H1 (cell line): Measurements from ENCODE around the gene KCNIP2. TPM values are rescaled to one million over a fixed set of nuclear protein-coding genes. Genes with fewer than 3 reads are reported as not detected.

Source experiments
- BCL11A ChIP-seq, 2 experiments: IDR thresholded peaks; one replicate each; pipeline ENCODE4 v1.6.1; 2011; ENCODE audit warnings: low read depth in 2 of 2, low read length in 2 of 2, mild to moderate bottlenecking in 2 of 2
- BRCA1 ChIP-seq: IDR thresholded peaks from 2 replicates; pipeline ENCODE4 v1.6.1; 2012; ENCODE audit warnings: low read depth, low read length, improper control_type of control experiment
- CHD1 ChIP-seq: IDR thresholded peaks from 2 replicates; pipeline ENCODE4 v1.6.1; 2012; ENCODE audit warnings: low read depth, low read length, improper control_type of control experiment
- CTBP2 ChIP-seq: IDR thresholded peaks from 2 replicates; pipeline ENCODE4 v1.7.0; 2011; ENCODE audit warnings: borderline replicate concordance, mild to moderate bottlenecking, moderate library complexity, mixed read lengths, low read length; ENCODE audit not compliant: insufficient read depth, insufficient read length
- CTCF ChIP-seq, 3 experiments: IDR thresholded peaks; 1 replicate in 2 of 3; 2 replicates in 1 of 3; pipeline versions ENCODE4 v1.5.1 to v1.6.1; 2011; ENCODE audit warnings: low read length in 3 of 3, mild to moderate bottlenecking in 3 of 3, inconsistent platforms in 2 of 3, low read depth in 1 of 3, moderate library complexity in 1 of 3; ENCODE audit not compliant: insufficient read depth in 1 of 3; ENCODE audit errors: control extremely low read depth in 1 of 3
- FOSL1 ChIP-seq: IDR thresholded peaks from 2 replicates; pipeline ENCODE4 v1.6.1; 2011; ENCODE audit warnings: mild to moderate bottlenecking, low read depth, low read length, moderate library complexity; ENCODE audit not compliant: insufficient read depth
- GABPA ChIP-seq: IDR thresholded peaks from 2 replicates; pipeline ENCODE4 v1.6.1; 2011; ENCODE audit warnings: mild to moderate bottlenecking, low read length, moderate library complexity, borderline replicate concordance; ENCODE audit not compliant: insufficient read depth
- GTF2F1 ChIP-seq: IDR thresholded peaks from 2 replicates; pipeline ENCODE4 v1.6.1; 2012; ENCODE audit warnings: low read depth, low read length, improper control_type of control experiment, borderline replicate concordance
- JUND ChIP-seq: IDR thresholded peaks from 2 replicates; pipeline ENCODE4 v1.6.1; 2011; ENCODE audit warnings: mild to moderate bottlenecking, improper control_type of control experiment, low read length
- KDM1A ChIP-seq: fragments of 200-600, 300-600 bp; sonication (generic); IDR thresholded peaks from 2 replicates; pipeline ENCODE4 v1.7.1; 2016; ENCODE audit warnings: mild to moderate bottlenecking, low read length, borderline replicate concordance
- KDM4A ChIP-seq: IDR thresholded peaks from one replicate; pipeline ENCODE4 v1.7.1; 2012; ENCODE audit warnings: low read depth, mild to moderate bottlenecking, moderate library complexity, low read length, inconsistent platforms; ENCODE audit not compliant: severe bottlenecking
- MAX ChIP-seq: IDR thresholded peaks from 2 replicates; pipeline ENCODE4 v1.6.1; 2012; ENCODE audit warnings: inconsistent platforms
- NANOG ChIP-seq: IDR thresholded peaks from 2 replicates; pipeline ENCODE4 v1.6.1; 2011; ENCODE audit warnings: low read length, low read depth, mild to moderate bottlenecking, inconsistent platforms; ENCODE audit not compliant: insufficient read depth, poor library complexity, severe bottlenecking
- POLR2A ChIP-seq, 2 experiments: IDR thresholded peaks; 1 replicate in 1 of 2; 2 replicates in 1 of 2; pipeline ENCODE4 v1.6.1; 2011; ENCODE audit warnings: low read depth in 2 of 2, low read length in 2 of 2, mild to moderate bottlenecking in 2 of 2; ENCODE audit errors: control extremely low read depth in 1 of 2
- RFX5 ChIP-seq: IDR thresholded peaks from 2 replicates; pipeline ENCODE4 v1.6.1; 2011; ENCODE audit warnings: low read depth, low read length, improper control_type of control experiment, borderline replicate concordance
- SIRT6 ChIP-seq: IDR thresholded peaks from one replicate; pipeline ENCODE4 v1.7.1; 2012; ENCODE audit warnings: low read length, inconsistent platforms
- SP4 ChIP-seq: IDR thresholded peaks from 2 replicates; pipeline ENCODE4 v1.6.1; 2012; ENCODE audit warnings: low read length, inconsistent platforms
- SRF ChIP-seq: IDR thresholded peaks from 2 replicates; pipeline ENCODE4 v1.6.1; 2011; ENCODE audit warnings: mild to moderate bottlenecking, low read depth, low read length, moderate library complexity
- TBP ChIP-seq: IDR thresholded peaks from 2 replicates; pipeline ENCODE4 v1.6.1; 2011; ENCODE audit warnings: low read depth, low read length, improper control_type of control experiment
- polyA plus RNA-seq, 7 experiments: library from polyadenylated mRNA; depleted of rRNA in 3 of 7; stranded (reverse) in 5 of 7; unstranded in 2 of 7; fragments of >200 nt in 5 of 7; fragments of 200-250 nt in 2 of 7; gene quantifications; 1 replicate in 5 of 7; 2 replicates in 1 of 7; 4 replicates in 1 of 7; pipeline versions ENCODE4 v1.2.1 to v1.2.3, GENCODE V29; 2011 to 2013; ENCODE audit warnings: missing spikeins in 2 of 7, mixed read lengths in 2 of 7
- total RNA-seq: library from RNA; stranded (reverse); fragmentation: NEBNext Ultra II Directional; extraction: Animal tissue kit (Norgen Biotek cat#: 25700); gene quantifications from 2 replicates; pipeline ENCODE4 v1.2.1, GENCODE V29; 2021
- TF ChIP-seq, protein P1 (sequence below): IDR thresholded peaks from 2 replicates; pipeline ENCODE4 v1.6.1; 2012; ENCODE audit warnings: low read length, inconsistent platforms

The KCNIP2 gene
- total and polyA plus RNA-seq, 2 of the 8 experiments (the other 6 are each of a cell fraction or from before 2014, with no cell fraction given), result 2.7 to 6.0 TPM

DNA sequence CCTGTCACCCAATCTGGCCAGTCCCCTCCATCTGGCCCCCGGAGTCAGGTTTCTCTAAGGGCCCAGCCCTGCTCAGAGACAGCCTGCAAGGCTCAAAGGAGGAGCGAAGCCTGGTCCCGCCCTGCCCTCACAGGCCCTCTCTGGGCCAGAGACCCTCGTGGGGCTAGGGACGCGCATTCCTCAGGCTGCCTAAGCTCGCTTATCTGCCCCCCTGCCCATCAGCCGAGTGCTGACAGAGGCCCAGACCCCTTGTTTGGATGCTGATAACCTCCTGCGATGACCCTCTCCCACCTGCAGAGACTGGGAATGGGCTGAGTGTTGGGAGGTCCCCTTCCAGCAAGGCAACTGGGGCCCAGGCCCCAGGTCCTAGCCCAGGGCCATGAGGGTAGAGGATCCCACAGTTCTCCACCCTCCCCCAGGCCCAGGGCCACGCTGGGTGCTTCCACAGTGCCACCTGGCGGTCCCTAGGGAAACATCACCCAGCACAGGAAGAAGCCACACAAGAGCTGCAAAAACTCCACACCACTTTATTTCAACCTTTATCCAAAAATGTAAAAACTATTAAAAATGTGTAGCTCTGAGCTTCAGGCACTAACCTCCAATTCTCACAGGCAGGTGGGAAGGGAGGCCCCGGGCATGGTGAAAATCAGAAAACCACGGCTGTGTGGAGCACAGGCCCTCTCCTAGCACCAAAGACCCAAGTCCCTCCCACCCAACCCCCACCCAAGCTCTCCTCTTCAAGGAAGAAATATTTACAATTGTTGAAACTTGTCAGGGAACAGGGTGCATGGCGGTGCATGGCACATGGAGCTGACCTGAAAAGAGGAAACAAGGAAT, 62.6 kb downstream of the KCNIP2 start (continued):
- peak in 2 of 3 experiments; percentile 85 to 95; a peak in 3 of 4 replicates for TF ChIP-seq CTCF (IDR thresholded peaks at IDR 0.05; ENCODE audit: control extremely low read depth in 1 of 3, insufficient read depth in 1 of 3, low read depth in 1 of 3, low read length in 3 of 3)
- 0 out of 2 replicates have a peak, but pooled peaks have one; percentile 19 for TF ChIP-seq GTF2F1
- TF ChIP-seq CTBP2, result no peak
- TF ChIP-seq, protein P1, sequence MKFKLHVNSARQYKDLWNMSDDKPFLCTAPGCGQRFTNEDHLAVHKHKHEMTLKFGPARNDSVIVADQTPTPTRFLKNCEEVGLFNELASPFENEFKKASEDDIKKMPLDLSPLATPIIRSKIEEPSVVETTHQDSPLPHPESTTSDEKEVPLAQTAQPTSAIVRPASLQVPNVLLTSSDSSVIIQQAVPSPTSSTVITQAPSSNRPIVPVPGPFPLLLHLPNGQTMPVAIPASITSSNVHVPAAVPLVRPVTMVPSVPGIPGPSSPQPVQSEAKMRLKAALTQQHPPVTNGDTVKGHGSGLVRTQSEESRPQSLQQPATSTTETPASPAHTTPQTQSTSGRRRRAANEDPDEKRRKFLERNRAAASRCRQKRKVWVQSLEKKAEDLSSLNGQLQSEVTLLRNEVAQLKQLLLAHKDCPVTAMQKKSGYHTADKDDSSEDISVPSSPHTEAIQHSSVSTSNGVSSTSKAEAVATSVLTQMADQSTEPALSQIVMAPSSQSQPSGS, result no peak
- no peak for TF ChIP-seq NANOG
- no peak for TF ChIP-seq KDM4A
- no peak for TF ChIP-seq SRF
- TF ChIP-seq BCL11A (IDR thresholded peaks at IDR 0.05; ENCODE audit: low read depth in 2 of 2, low read length in 2 of 2), result no peak
- no peak for TF ChIP-seq RFX5
- TF ChIP-seq GABPA, result no peak
- TF ChIP-seq SP4, result no peak
- no peak for TF ChIP-seq POLR2A (IDR thresholded peaks at IDR 0.05; ENCODE audit: control extremely low read depth in 1 of 2, low read depth in 2 of 2, low read length in 2 of 2)
- TF ChIP-seq KDM1A, result no peak
- no peak for TF ChIP-seq TBP
- TF ChIP-seq CHD1, result no peak
- TF ChIP-seq MAX, result peak; percentile 48; the same call in 1 of the 2 replicates
- no peak for TF ChIP-seq SIRT6
- no peak for TF ChIP-seq BRCA1
- no peak for TF ChIP-seq FOSL1
- TF ChIP-seq JUND, result 0 out of 2 replicates have a peak, but pooled peaks have one; percentile 20
